GM12878 (cell line): ENCODE data around the gene OXER1. TPM values are rescaled to one million over a fixed set of nuclear protein-coding genes. Genes with fewer than 3 reads are reported as not detected.

ENCODE experiments used
- ATAC-seq: fragments of 200-7000 bp; cut with Tn5 transposase; 3 replicates; pipeline ENCODE4 v1.9.1; 2020; ENCODE audit warnings: mild to moderate bottlenecking, moderate library complexity
- BruUV-seq: library from RNA; stranded (reverse); fragments of 400-500 nt; replicated peaks from 2 replicates; lab custom pipeline; 2021; lab: Mats Ljungman, UMichigan
- CTCF ChIA-PET: fragments of 300-600 bp; sonication (Branson Sonifier 250); formaldehyde crosslinking; extraction: SDS; loops from one replicate; lab custom pipeline; 2021; ENCODE audit warnings: inconsistent platforms; lab: Yijun Ruan, JAX
- POLR2A ChIA-PET: fragments of 350-600 bp; formaldehyde crosslinking; extraction: SDS; loops from one replicate; lab custom pipeline; 2021; ENCODE audit warnings: inconsistent platforms; lab: Charles Lee
- RAD21 ChIA-PET: fragments of 300-600 bp; sonication (Branson Sonifier 250); formaldehyde crosslinking; loops from one replicate; lab custom pipeline; 2023; ENCODE audit warnings: antibody characterized with exemption; ENCODE audit not compliant: unreplicated experiment; lab: Charles Lee
- SMC1A ChIA-PET: fragments of 300-600 bp; sonication (Branson Sonifier 250); formaldehyde crosslinking; loops from one replicate; lab custom pipeline; 2023; ENCODE audit not compliant: unreplicated experiment, uncharacterized antibody; lab: Charles Lee
- DNase-seq: peaks from one replicate; pipeline ENCODE4 v3.0.0-alpha.2; 2011; ENCODE audit warnings: low read depth, low spot score
- FAIRE-seq: peaks from 3 replicates; lab custom pipeline; 2011; peaks lifted over from hg19 to GRCh38; lab: Jason Lieb, UNC
- H2AFZ ChIP-seq: 2 replicates; pipeline ENCODE4 v1.6.0; 2011; ENCODE audit warnings: low read depth, low read length, control low read depth; ENCODE audit not compliant: control insufficient read depth
- H3K27ac ChIP-seq: 2 replicates; pipeline ENCODE4 v1.5.1; 2011; ENCODE audit warnings: control low read depth; ENCODE audit not compliant: control insufficient read depth, insufficient read depth
- H3K27me3 ChIP-seq, 2 experiments: replicated peaks in 1 of 2; 2 replicates each; pipeline versions ENCODE4 v1.6.0 to v1.6.1; 2011; ENCODE audit warnings: low read length in 1 of 2; ENCODE audit not compliant: control insufficient read depth in 2 of 2, insufficient read depth in 2 of 2
- H3K36me3 ChIP-seq, 2 experiments: 2 replicates each; pipeline ENCODE4 v1.5.1; 2011; ENCODE audit warnings: low read length in 1 of 2; ENCODE audit not compliant: control insufficient read depth in 2 of 2, insufficient read depth in 2 of 2
- H3K4me1 ChIP-seq: 2 replicates; pipeline ENCODE4 v1.6.1; 2011; ENCODE audit warnings: mild to moderate bottlenecking, low read length, moderate library complexity, mixed read lengths; ENCODE audit not compliant: control insufficient read depth, insufficient read depth
- H3K4me2 ChIP-seq: 2 replicates; pipeline ENCODE4 v1.6.0; 2011; ENCODE audit warnings: control low read depth; ENCODE audit not compliant: control insufficient read depth, insufficient read depth
- H3K4me3 ChIP-seq: fragments of 200-600 bp; sonication (generic); 2 replicates; pipeline ENCODE4 v1.5.1; 2016
- H3K79me2 ChIP-seq: 2 replicates; pipeline ENCODE4 v1.6.0; 2011; ENCODE audit warnings: low read length; ENCODE audit not compliant: control insufficient read depth, insufficient read depth
- H3K9ac ChIP-seq: 2 replicates; pipeline ENCODE4 v1.8.0; 2011; ENCODE audit warnings: low read length, control low read depth, mixed read lengths; ENCODE audit not compliant: control insufficient read depth, insufficient read depth
- H3K9me3 ChIP-seq: replicated peaks from 3 replicates; pipeline ENCODE4 v1.5.1; 2011; ENCODE audit warnings: mild to moderate bottlenecking, low read length; ENCODE audit not compliant: control insufficient read depth, insufficient read depth
- H4K20me1 ChIP-seq: 2 replicates; pipeline ENCODE4 v1.6.0; 2011; ENCODE audit not compliant: control insufficient read depth, insufficient read depth
- BACH1 ChIP-seq: fragments of 450-650 bp; IDR thresholded peaks from 2 replicates; pipeline ENCODE4 v1.6.1; 2017; ENCODE audit warnings: mild to moderate bottlenecking, borderline replicate concordance
- BRCA1 ChIP-seq: IDR thresholded peaks from 2 replicates; pipeline ENCODE4 v1.6.1; 2011; ENCODE audit warnings: low read depth, low read length, improper control_type of control experiment
- CUX1 ChIP-seq: IDR thresholded peaks from 2 replicates; pipeline ENCODE4 v1.6.1; 2012; ENCODE audit warnings: improper control_type of control experiment, low read depth, low read length; ENCODE audit not compliant: insufficient replicate concordance
- MTA2 ChIP-seq: fragments of 450-650 bp; IDR thresholded peaks from 2 replicates; pipeline ENCODE4 v1.6.1; 2016; ENCODE audit warnings: low read depth, mild to moderate bottlenecking, moderate library complexity
- SMAD5 ChIP-seq: IDR thresholded peaks from 2 replicates; pipeline ENCODE4 v1.6.1; 2016; ENCODE audit warnings: antibody characterized with exemption, low read depth
- SREBF1 ChIP-seq: IDR thresholded peaks from 2 replicates; pipeline ENCODE4 v1.6.1; 2012; ENCODE audit warnings: mild to moderate bottlenecking, low read length
- SREBF2 ChIP-seq: IDR thresholded peaks from 2 replicates; pipeline ENCODE4 v1.6.1; 2012; ENCODE audit warnings: mild to moderate bottlenecking, low read length
- ZNF207 ChIP-seq: fragments of 450-650 bp; IDR thresholded peaks from 2 replicates; pipeline ENCODE4 v1.6.1; 2014; ENCODE audit warnings: antibody characterized with exemption, mild to moderate bottlenecking, borderline replicate concordance
- WGBS: methylation state at CpG from one replicate; pipeline ENCODE4 v1.1.6; 2016; ENCODE audit warnings: low lambda C conversion rate; ENCODE audit not compliant: insufficient replicate concordance, insufficient coverage; ENCODE audit errors: missing lambda C conversion rate; 5-methylcytosine and 5-hydroxymethylcytosine counted together
- in situ Hi-C: fragments of 300-500 bp; cut with MboI; formaldehyde crosslinking; loops from 9 replicates; pipeline ENCODE4 v1.14.3; 2018; ENCODE audit warnings: mixed read lengths
- intact Hi-C: fragments of 100-400 bp; cut with micrococcal nuclease; formaldehyde crosslinking; loops from one replicate; pipeline ENCODE4 v1.14.2; 2022; ENCODE audit not compliant: unreplicated experiment
- polyA plus RNA-seq, 11 experiments: library from polyadenylated mRNA; depleted of rRNA in 4 of 11; unstranded in 6 of 11; stranded (reverse) in 5 of 11; fragments of >200 nt; fragmentation: Nextera tagmentation in 4 of 11; fragmentation: Illumina TruSeq in 1 of 11; extraction: Ambion mirVana in 4 of 11; extraction: Trizol in 1 of 11; gene quantifications; 1 replicate in 1 of 11; 2 replicates in 10 of 11; pipeline versions ENCODE4 v1.2.1 to v1.2.3, GENCODE V29; 2011 to 2016; ENCODE audit warnings: inconsistent platforms in 2 of 11, missing spikeins in 2 of 11, low read depth in 1 of 11
- total RNA-seq, 4 experiments: library from RNA; depleted of rRNA in 3 of 4; stranded (reverse); fragments of >200 nt in 3 of 4; fragmentation: Illumina TruSeq in 1 of 4; extraction: Trizol in 1 of 4; gene quantifications; 2 replicates each; pipeline versions ENCODE4 v1.2.1 to v1.2.3, GENCODE V29; 2013 to 2021

OXER1 gene
- total and polyA plus RNA-seq, 10 of the 15 experiments (the other 5 are each of a cell fraction or from before 2014, with no cell fraction given), result 0.11 to 8.6 (median 3.3) TPM

- no peaks in the 10 kb centered on the region for H3K79me2 ChIP-seq
- H3K27ac ChIP-seq, result no peak overlapping the region
- ATAC-seq (no peak), DNase-seq (no peak), FAIRE-seq (no peak)
- intact Hi-C loops, result no loop called here
- in situ Hi-C loops, result no loop called here
- SMC1A ChIA-PET, result interaction anchor here (1.7 to 2.9 kb wide), 2 partner anchors 26 to 85 kb away, joined by 4 to 7 read pairs; no protein-coding TSS in a partner anchor
- RAD21 ChIA-PET, result no interaction called here
- TF ChIP-seq SMAD5 (no peak), SREBF1 (no peak), CUX1 (no peak), BACH1 (no peak), BRCA1 (no peak), MTA2 (no peak), SREBF2 (no peak), ZNF207 (no peak)
- H3K4me2 ChIP-seq, result no peak overlapping the region
- H3K4me1 ChIP-seq, result peaks cover 14% of the 10 kb centered on the region
- no peaks in the 10 kb centered on the region for H3K27me3 ChIP-seq
- 66% methylated on average over 2 of the region's 2 CpGs for WGBS
- H3K4me3 ChIP-seq, result no peak overlapping the region
- no peak overlapping the region for H3K9ac ChIP-seq
- H3K9me3 ChIP-seq, result peaks cover 2% of the 10 kb centered on the region; the same call in 1 of the 3 replicates
- POLR2A ChIA-PET, result no interaction called here
- peaks cover 0 to 3% of the 10 kb centered on the region in 2 experiments; a peak in 1 of 4 replicates for H3K36me3 ChIP-seq
- no peaks in the 10 kb centered on the region for H4K20me1 ChIP-seq
- no peak overlapping the region for H2AFZ ChIP-seq
- no TSS peak for BruUV-seq
- CTCF ChIA-PET, result no interaction called here
Measured at GRCh38 chr2:42726680-42727079, 37.3 kb downstream of the OXER1 start.
